ENCODE results near the gene WFDC1.

Gene WFDC1

DNA sequence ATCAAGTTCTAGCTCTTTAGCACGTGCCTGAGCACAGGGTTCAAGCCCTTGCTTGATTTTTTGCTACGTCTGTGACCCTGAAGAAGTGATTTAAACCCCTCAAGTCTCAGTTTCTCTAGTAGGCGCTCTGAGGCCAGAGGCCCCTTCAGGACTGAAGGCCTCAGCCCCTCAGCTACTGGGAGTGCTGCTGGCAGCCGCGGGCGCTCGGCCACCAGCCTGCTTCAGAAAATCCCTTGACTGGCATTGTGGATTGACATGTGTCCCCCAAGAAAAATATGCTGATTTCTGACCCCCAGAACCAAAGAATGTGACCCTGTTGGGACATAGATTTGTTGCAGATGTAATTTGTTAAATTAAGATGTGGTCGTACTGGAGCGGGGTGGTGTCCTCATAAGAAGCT is 20.2 kb upstream of the WFDC1 start:
- 93% methylated on average over 9 of the region's 9 CpGs for WGBS
- no peak overlapping the region for H3K27ac ChIP-seq (ENCODE audit: low read depth, low read length)

DNA sequence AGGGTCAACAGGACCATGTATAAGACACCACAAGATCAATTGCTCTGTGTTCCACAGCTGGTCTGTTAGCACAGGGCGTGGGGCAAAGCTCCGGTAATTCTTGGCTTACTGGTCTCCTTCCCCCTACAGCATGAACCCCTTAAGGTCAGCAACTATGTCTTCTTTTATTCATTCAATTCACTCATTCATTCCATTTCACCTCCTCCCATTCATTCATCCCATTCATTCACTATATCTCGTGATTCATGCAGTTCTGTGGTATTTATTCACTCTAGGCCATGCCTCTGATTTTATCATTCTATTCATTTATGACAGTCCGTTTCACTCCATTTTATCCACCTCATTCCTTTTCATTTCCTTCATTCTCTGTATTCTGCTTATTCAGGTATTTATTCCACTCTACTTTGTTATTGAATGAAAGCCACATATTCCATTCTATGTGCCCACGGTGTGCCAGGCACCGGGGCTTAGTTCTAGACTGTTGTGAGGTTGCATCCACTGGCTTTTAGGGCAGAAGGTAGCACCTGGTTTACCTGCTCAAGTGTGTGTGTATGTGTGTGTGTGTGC is 19.0 kb upstream of the WFDC1 start:
- Histone ChIP-seq H3K9me3 (ENCODE audit: insufficient read depth, low read depth, low read length) (no peaks in the 10 kb centered on the region), H3K27me3 (ENCODE audit: insufficient read depth, low read length) (0 out of 2 replicates have a peak, but pooled peaks cover 3% of the 10 kb centered on the region), H3K27ac (ENCODE audit: low read depth, low read length) (no peak overlapping the region), H3K4me3 (ENCODE audit: low read length) (no peak overlapping the region), H3K4me1 (ENCODE audit: insufficient read depth, low read length) (peaks cover 8% of the 10 kb centered on the region), H3K9ac (ENCODE audit: low read depth, low read length) (no peak overlapping the region), H3K36me3 (ENCODE audit: insufficient read depth, low read length) (no peaks in the 10 kb centered on the region)
- 83% methylated on average over 6 of the region's 6 CpGs for WGBS

More for the DNA sequence above, 20.2 kb upstream of the WFDC1 start:
- H3K4me1 ChIP-seq (ENCODE audit: insufficient read depth, low read length): peaks cover 8% of the 10 kb centered on the region
- H3K36me3 ChIP-seq (ENCODE audit: insufficient read depth, low read length): no peaks in the 10 kb centered on the region
- 0 out of 2 replicates have a peak, but pooled peaks cover 3% of the 10 kb centered on the region for H3K27me3 ChIP-seq (ENCODE audit: insufficient read depth, low read length)
- H3K4me3 ChIP-seq (ENCODE audit: low read length): no peak overlapping the region
- H3K9ac ChIP-seq (ENCODE audit: low read depth, low read length): no peak overlapping the region
- H3K9me3 ChIP-seq (ENCODE audit: insufficient read depth, low read depth, low read length): no peaks in the 10 kb centered on the region

DNA sequence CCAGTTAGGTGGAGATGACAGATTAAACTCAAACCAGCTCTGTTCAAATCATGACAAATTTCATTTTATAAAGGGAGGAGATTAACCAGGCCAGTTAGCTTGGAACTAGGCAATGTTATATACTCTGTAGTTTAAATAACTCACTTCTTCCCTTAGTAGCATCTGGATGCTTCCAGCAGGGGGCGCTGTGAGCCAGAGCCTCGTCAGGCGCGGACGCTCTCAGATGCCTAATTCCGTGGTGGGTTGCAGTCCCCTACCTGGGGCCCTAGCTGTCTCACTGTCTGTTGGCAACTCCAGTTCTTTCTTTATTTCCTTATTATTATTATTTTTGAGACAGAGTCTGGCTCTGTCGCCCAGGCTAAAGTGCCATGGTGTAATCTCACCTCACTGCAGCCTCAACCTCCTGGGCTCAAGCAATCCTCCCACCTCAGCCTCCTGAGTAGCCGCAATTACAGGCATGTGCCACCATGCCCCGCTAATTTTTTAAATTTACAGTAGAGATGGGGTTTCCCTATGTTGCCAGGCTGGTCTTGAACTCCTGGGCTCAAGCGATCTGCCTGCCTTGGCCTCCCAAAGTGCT is 17.3 kb upstream of the WFDC1 start:
- Histone ChIP-seq H3K9me3 (ENCODE audit: insufficient read depth, low read depth, low read length) (no peaks in the 10 kb centered on the region), H3K4me1 (ENCODE audit: insufficient read depth, low read length) (peaks cover 8% of the 10 kb centered on the region), H3K27me3 (ENCODE audit: insufficient read depth, low read length) (no peaks in the 10 kb centered on the region), H3K27ac (ENCODE audit: low read depth, low read length) (no peak overlapping the region), H3K4me3 (ENCODE audit: low read length) (no peak overlapping the region), H3K9ac (ENCODE audit: low read depth, low read length) (no peak overlapping the region), H3K36me3 (ENCODE audit: insufficient read depth, low read length) (no peaks in the 10 kb centered on the region)
- 32% methylated on average over 10 of the region's 10 CpGs for WGBS

DNA sequence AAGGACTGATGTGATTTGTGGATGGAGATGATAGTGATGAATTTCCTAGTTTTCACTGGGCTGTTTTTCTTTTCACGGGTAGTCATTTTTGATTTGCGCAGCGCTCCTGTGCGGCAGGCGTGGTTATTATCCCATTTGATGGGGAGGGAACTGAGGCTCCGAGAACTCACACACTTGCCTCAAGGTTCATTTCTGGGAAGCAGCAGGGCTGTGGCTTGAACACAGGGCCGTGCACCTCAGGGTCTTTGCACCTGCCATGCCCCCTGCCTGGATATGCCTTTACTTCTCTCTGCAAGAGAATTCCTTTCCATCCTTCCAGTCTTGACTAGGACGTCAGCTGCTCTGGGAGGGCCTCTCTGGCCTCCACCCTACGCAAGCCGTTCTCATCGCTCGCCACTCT is 16.3 kb upstream of the WFDC1 start:
- Histone ChIP-seq H3K27ac (ENCODE audit: low read depth, low read length) (no peak overlapping the region), H3K27me3 (ENCODE audit: insufficient read depth, low read length) (no peaks in the 10 kb centered on the region), H3K4me3 (ENCODE audit: low read length) (no peak overlapping the region), H3K9me3 (ENCODE audit: insufficient read depth, low read depth, low read length) (no peaks in the 10 kb centered on the region), H3K9ac (ENCODE audit: low read depth, low read length) (no peak overlapping the region), H3K36me3 (ENCODE audit: insufficient read depth, low read length) (no peaks in the 10 kb centered on the region), H3K4me1 (ENCODE audit: insufficient read depth, low read length) (peaks cover 10% of the 10 kb centered on the region)
- WGBS: 87% methylated on average over 12 of the region's 12 CpGs

DNA sequence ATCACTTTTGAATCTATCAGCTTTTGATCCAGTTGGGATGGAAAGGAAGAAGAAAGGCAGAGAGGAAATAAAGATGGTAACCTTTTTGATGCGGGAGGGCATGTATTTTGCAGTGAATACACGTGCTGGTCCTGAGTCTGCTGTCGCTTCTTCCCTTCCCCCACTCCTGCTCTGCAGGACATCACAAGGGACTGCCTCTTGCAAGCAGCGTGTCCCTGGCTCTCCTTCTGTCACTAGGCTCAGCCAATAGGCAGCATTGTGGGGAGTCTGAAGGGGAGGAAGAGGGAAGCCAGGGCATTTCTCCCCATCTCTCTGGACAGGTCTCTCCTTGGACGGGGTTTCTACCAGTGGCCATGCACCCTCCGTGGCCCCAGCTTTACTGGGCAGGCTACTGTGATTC is 15.7 kb upstream of the WFDC1 start:
- no peak overlapping the region for H3K4me3 ChIP-seq (ENCODE audit: low read length)
- no peak overlapping the region for H3K9ac ChIP-seq (ENCODE audit: low read depth, low read length)
- no peaks in the 10 kb centered on the region for H3K36me3 ChIP-seq (ENCODE audit: insufficient read depth, low read length)
- WGBS: 19% methylated on average over 6 of the region's 6 CpGs
- peaks cover 16% of the 10 kb centered on the region for H3K4me1 ChIP-seq (ENCODE audit: insufficient read depth, low read length)
- no peak overlapping the region for H3K27ac ChIP-seq (ENCODE audit: low read depth, low read length)
- H3K9me3 ChIP-seq (ENCODE audit: insufficient read depth, low read depth, low read length): no peaks in the 10 kb centered on the region
- no peaks in the 10 kb centered on the region for H3K27me3 ChIP-seq (ENCODE audit: insufficient read depth, low read length)

DNA sequence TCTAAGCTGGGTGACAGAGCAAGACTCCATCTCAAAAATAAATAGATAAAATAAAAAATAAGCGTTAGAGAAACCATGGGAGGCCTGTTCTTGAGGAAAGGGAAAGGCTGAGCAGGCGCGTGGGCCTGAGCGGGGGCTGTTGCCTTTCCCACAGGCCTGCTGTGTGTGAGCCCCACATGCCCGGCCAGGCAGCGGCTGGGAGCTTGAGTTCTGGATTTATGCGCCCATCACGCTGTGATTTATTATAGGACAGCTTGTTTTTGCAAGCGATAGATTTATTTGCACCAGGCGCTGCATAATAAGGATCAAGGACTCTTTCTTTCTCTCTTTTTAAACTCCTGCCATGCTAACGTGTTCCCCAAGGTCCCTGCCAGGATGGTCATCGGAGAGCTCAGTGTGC is 14.8 kb upstream of the WFDC1 start:
- Histone ChIP-seq H3K27me3 (ENCODE audit: insufficient read depth, low read length) (no peaks in the 10 kb centered on the region), H3K9ac (ENCODE audit: low read depth, low read length) (no peak overlapping the region), H3K36me3 (ENCODE audit: insufficient read depth, low read length) (no peaks in the 10 kb centered on the region), H3K4me3 (ENCODE audit: low read length) (no peak overlapping the region), H3K27ac (ENCODE audit: low read depth, low read length) (no peak overlapping the region), H3K9me3 (ENCODE audit: insufficient read depth, low read depth, low read length) (no peaks in the 10 kb centered on the region), H3K4me1 (ENCODE audit: insufficient read depth, low read length) (peaks cover 18% of the 10 kb centered on the region)
- 95% methylated on average over 12 of the region's 12 CpGs for WGBS

DNA sequence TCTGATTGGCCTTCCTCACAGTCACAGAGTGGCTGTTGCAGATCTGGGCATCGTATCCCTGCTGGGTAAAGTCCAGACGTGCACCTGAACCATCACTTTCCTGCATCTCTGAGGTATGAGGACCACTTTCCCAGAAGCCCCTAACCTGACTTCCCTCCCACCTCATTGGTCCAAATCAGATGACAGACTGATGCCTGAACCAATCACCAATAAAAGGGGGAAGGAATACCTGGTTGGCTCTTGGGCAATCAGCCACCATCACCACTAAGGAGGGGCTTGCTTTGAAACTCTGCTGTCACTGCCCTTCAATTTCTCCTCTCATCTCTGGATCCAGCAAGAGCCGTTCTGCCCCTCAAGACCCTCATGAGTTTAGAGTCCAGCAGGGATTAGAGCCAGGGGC is 13.6 kb upstream of the WFDC1 start:
- H3K9ac ChIP-seq (ENCODE audit: low read depth, low read length): no peak overlapping the region
- WGBS: 95% methylated on average over 3 of the region's 3 CpGs
- no peaks in the 10 kb centered on the region for H3K27me3 ChIP-seq (ENCODE audit: insufficient read depth, low read length)
- no peak overlapping the region for H3K27ac ChIP-seq (ENCODE audit: low read depth, low read length)
- no peaks in the 10 kb centered on the region for H3K9me3 ChIP-seq (ENCODE audit: insufficient read depth, low read depth, low read length)
- H3K4me1 ChIP-seq (ENCODE audit: insufficient read depth, low read length): peaks cover 18% of the 10 kb centered on the region
- no peak overlapping the region for H3K4me3 ChIP-seq (ENCODE audit: low read length)
- H3K36me3 ChIP-seq (ENCODE audit: insufficient read depth, low read length): no peaks in the 10 kb centered on the region

DNA sequence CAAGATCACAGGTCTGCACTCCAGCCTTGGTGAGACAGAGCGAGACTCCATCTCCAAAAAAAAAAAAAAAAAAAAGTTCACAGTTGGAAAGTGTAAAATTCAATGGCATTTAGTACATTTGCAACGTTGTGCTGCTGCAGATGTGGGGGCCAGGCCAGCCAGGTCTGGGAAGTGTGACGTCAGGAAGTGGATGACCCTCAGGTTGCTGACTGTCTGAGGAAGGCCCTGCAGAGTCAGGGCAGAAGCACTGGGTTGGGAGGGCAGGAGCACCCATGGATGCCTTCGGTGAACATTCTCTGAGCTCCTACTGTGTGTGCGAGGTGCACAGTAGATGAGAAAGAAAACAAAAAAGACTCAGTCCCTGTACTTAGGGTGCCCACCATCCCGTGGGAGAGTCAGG is 12.1 kb upstream of the WFDC1 start:
- H3K27me3 ChIP-seq (ENCODE audit: insufficient read depth, low read length): no peaks in the 10 kb centered on the region
- H3K27ac ChIP-seq (ENCODE audit: low read depth, low read length): no peak overlapping the region
- no peaks in the 10 kb centered on the region for H3K9me3 ChIP-seq (ENCODE audit: insufficient read depth, low read depth, low read length)
- H3K4me3 ChIP-seq (ENCODE audit: low read length): no peak overlapping the region
- H3K4me1 ChIP-seq (ENCODE audit: insufficient read depth, low read length): peaks cover 18% of the 10 kb centered on the region
- 87% methylated on average over 6 of the region's 6 CpGs for WGBS
- H3K36me3 ChIP-seq (ENCODE audit: insufficient read depth, low read length): no peaks in the 10 kb centered on the region
- no peak overlapping the region for H3K9ac ChIP-seq (ENCODE audit: low read depth, low read length)

DNA sequence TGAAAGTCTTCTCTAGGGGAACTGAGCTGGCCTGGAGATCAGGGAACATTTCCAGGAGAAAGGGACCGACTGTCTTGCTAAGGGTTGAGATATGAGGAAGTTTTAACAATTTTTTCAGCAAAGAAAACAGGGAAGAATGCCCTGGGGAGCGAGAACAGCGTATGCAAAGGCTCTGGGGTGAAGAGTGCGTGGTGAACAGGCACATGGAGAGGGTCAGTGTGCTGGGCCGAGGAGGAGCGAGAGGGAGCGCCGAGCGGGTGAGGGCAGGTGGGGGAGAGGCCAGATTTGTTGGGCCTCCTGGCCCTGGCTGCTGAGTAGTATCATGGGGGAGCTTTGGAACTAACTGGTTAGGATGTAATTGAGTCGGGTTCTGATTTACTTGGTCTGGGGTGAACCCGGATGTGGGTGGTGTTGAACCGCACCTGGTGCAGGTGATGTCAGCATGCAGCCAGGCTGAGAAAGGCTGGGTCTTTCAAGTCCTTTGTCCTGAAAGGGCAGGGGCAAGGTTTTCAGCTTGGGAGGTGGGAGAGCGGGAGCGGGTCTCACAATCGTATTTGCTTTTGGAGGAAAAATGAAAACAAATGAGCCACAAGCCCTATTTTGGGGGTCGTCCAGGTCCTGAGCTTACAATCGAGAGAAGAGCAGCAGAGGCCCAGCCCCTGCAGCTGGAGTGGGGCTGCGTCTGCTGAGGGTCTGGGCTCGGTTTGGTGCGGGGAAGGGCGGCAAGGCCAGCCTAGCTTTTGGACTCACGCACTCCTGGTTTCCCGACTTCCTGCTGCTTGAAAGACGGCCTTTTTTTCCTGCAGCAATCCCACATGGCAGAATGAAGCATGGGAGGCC is 11.1 kb upstream of the WFDC1 start:
- Histone ChIP-seq H3K4me1 (ENCODE audit: insufficient read depth, low read length) (peaks cover 18% of the 10 kb centered on the region), H3K36me3 (ENCODE audit: insufficient read depth, low read length) (no peaks in the 10 kb centered on the region), H3K27me3 (ENCODE audit: insufficient read depth, low read length) (no peaks in the 10 kb centered on the region), H3K4me3 (ENCODE audit: low read length) (no peak overlapping the region; the same call in 1 of the 2 replicates), H3K9ac (ENCODE audit: low read depth, low read length) (peak overlapping the region; percentile 45), H3K9me3 (ENCODE audit: insufficient read depth, low read depth, low read length) (no peaks in the 10 kb centered on the region), H3K27ac (ENCODE audit: low read depth, low read length) (no peak overlapping the region)
- 72% methylated on average over 24 of the region's 24 CpGs for WGBS

DNA sequence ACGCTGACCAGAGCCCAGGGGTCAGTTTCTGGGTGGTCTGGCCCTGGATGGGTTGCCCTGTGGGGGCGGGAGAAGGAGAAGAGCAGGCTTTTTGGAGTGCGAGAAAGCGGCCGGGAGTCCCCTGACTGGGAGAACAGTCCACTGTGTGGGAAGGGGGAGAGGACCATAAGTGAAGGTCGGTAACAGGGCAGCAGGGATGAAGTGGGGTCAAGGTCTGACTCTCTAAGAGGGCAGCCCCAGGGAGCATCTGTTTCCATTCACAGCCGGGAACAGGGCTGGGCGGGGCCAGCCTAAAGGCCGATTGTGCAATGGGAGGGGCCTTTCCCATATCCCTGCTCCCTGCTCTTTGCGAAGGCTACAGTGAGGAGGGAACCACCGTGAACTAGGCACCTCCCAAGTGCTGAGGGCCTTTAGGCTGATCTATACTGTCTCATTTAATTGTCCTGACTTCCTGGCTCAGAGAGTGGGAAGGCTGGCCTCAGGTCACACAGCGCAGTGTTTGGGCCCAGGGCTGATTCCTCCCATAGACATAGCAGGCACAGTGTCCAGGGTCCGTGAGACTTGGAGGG is 10.4 kb upstream of the WFDC1 start:
- peak overlapping the region; percentile 45 for H3K9ac ChIP-seq (ENCODE audit: low read depth, low read length)
- WGBS: 30% methylated on average over 13 of the region's 13 CpGs
- no peaks in the 10 kb centered on the region for H3K9me3 ChIP-seq (ENCODE audit: insufficient read depth, low read depth, low read length)
- no peaks in the 10 kb centered on the region for H3K36me3 ChIP-seq (ENCODE audit: insufficient read depth, low read length)
- H3K4me1 ChIP-seq (ENCODE audit: insufficient read depth, low read length): peaks cover 11% of the 10 kb centered on the region
- H3K27ac ChIP-seq (ENCODE audit: low read depth, low read length): no peak overlapping the region
- H3K4me3 ChIP-seq (ENCODE audit: low read length): no peak overlapping the region; the same call in 1 of the 2 replicates
- H3K27me3 ChIP-seq (ENCODE audit: insufficient read depth, low read length): no peaks in the 10 kb centered on the region

DNA sequence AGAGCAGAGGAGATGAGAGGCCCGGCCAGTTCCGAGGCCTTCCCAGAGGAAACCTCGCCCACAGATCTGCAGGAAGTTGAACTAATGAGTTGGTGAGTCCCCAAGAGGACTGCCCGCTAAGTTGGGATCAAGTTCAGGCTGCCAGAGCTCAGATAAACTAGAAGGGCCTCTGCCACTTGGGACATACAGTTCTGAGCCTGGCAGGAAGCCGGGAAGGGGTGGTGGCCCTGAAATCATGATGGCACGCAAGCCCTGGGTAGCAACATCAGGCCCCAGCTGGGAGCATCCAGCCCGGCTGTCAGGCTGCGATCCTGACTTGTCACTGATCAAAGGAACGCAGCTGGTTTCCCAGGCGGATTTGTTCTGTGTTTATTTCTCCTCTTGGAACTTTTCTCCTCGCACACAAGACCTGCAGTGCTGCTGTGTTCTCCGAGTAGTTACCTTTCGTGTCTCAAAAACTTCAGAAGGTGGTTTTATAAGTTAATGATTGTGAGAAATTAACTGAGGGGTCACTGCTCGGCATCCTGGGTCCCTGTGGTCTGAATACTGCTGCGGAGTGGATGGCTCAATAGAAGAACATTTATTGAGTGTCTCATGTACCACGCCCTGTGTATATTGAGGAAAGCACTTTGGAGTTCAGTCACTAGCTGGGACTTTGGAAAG is 8.0 kb upstream of the WFDC1 start:
- H3K36me3 ChIP-seq (ENCODE audit: insufficient read depth, low read length): no peaks in the 10 kb centered on the region
- H3K9me3 ChIP-seq (ENCODE audit: insufficient read depth, low read depth, low read length): no peaks in the 10 kb centered on the region
- no peak overlapping the region for H3K4me3 ChIP-seq (ENCODE audit: low read length)
- H3K27me3 ChIP-seq (ENCODE audit: insufficient read depth, low read length): no peaks in the 10 kb centered on the region
- no peak overlapping the region for H3K9ac ChIP-seq (ENCODE audit: low read depth, low read length)
- 90% methylated on average over 16 of the region's 16 CpGs for WGBS
- no peak overlapping the region for H3K27ac ChIP-seq (ENCODE audit: low read depth, low read length)
- H3K4me1 ChIP-seq (ENCODE audit: insufficient read depth, low read length): peaks cover 10% of the 10 kb centered on the region
